NCI-H1092 treated with DMSO at 0.1 percent for 48 hours (cell line): ENCODE measurements around the gene ATP13A3.
A peak's percentile ranks its signal among the peaks of the same experiment; 100 is the strongest.

Experiments used
- DNase-seq: peaks from one replicate; lab custom pipeline; 2025; lab: John Stamatoyannopoulos, UW

The ATP13A3 gene

GRCh38 chr3:194369522-194370279 lies 117.1 kb downstream of the ATP13A3 start, which contains the start of gene LRRC15:
TSS of gene LRRC15 (minus strand) at chr3:194369743. CDS start at chr3:194361043, 8,700 bp downstream.
- DNase-seq, result no peak

- no peak for DNase-seq
These were observed 117.9 kb downstream of the ATP13A3 start for GRCh38 chr3:194368918-194369317.

GRCh38 chr3:194367992-194368841 lies 118.6 kb downstream of the ATP13A3 start:
- DNase-seq, result no peak

- DNase-seq, result no peak
These were observed 120.8 kb downstream of the ATP13A3 start for GRCh38 chr3:194365978-194366490.

GRCh38 chr3:194365526-194365925 lies 121.3 kb downstream of the ATP13A3 start:
- DNase-seq, result no peak

- DNase-seq, result peak; percentile 83
These were observed 122.0 kb downstream of the ATP13A3 start for GRCh38 chr3:194364652-194365434.

GRCh38 chr3:194364314-194364651 lies 122.5 kb downstream of the ATP13A3 start:
- DNase-seq, result no peak

- no peak for DNase-seq
These were observed 126.2 kb downstream of the ATP13A3 start for GRCh38 chr3:194360568-194360967.

GRCh38 chr3:194357681-194358080 lies 129.1 kb downstream of the ATP13A3 start:
- no peak for DNase-seq

- no peak for DNase-seq
These were observed 131.4 kb downstream of the ATP13A3 start for GRCh38 chr3:194355379-194355778.

- no peak for DNase-seq
These were observed 132.5 kb downstream of the ATP13A3 start for GRCh38 chr3:194354315-194354714.
